ENCODE data around the gene GCA.

DNA sequence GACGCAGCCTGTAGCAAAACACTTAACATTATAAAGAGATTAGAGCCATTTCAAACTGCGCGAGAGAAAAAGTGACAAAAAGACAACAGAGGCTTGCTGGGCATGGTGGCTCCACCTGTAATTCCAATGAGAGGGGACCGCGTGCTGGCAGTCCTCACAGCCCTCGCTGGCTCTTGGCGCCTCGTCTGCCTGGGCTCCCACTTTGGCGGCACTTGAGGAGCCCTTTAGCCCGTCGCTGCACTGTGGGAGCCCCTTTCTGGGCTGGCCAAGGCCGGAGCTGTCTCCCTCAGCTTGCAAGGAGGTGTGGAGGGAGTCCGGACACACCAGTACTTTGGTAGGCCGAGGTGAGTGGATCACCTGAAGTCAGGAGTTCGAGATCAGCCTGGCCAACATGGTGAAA lies 16.1 kb upstream of the GCA start:
- TF ChIP-seq, protein P1, sequence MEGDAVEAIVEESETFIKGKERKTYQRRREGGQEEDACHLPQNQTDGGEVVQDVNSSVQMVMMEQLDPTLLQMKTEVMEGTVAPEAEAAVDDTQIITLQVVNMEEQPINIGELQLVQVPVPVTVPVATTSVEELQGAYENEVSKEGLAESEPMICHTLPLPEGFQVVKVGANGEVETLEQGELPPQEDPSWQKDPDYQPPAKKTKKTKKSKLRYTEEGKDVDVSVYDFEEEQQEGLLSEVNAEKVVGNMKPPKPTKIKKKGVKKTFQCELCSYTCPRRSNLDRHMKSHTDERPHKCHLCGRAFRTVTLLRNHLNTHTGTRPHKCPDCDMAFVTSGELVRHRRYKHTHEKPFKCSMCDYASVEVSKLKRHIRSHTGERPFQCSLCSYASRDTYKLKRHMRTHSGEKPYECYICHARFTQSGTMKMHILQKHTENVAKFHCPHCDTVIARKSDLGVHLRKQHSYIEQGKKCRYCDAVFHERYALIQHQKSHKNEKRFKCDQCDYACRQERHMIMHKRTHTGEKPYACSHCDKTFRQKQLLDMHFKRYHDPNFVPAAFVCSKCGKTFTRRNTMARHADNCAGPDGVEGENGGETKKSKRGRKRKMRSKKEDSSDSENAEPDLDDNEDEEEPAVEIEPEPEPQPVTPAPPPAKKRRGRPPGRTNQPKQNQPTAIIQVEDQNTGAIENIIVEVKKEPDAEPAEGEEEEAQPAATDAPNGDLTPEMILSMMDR (IDR thresholded peaks at IDR 0.05; ENCODE audit: low read length): no peak
- TF ChIP-seq EZH2 (IDR thresholded peaks at IDR 0.05; ENCODE audit: borderline replicate concordance, low read length): no peak
